ENCODE results near the gene MMP26.

- no peak for TF ChIP-seq EZH2phosphoT487 (IDR thresholded peaks at IDR 0.05; ENCODE audit: insufficient read depth, low read depth)
- TF ChIP-seq EZH2 (IDR thresholded peaks at IDR 0.05; ENCODE audit: insufficient read depth, poor library complexity, severe bottlenecking), result no peak
Measured at GRCh38 chr11:4684631-4685285, 19.8 kb upstream of the MMP26 start.

Measured in GM23248 (cell line).